Stimulated activated CD8-positive, alpha-beta memory T cell treated with anti-CD3 and anti-CD28 coated beads, Interleukin-12 subunit alpha, Interleukin-12 subunit beta, amount 100 ng/mL, for 24 hours (primary cell): ENCODE results near the gene MYH9.

ENCODE experiments used
- DNase-seq: peaks from one replicate; pipeline ENCODE4 v3.0.0-alpha.2; 2020; ENCODE audit errors: extremely low read depth

MYH9 gene

GRCh38 chr22:36367479-36367878 is 20.3 kb downstream of the MYH9 start:
- DNase-seq: no peak

GRCh38 chr22:36367066-36367465 is 20.7 kb downstream of the MYH9 start:
- DNase-seq: no peak

- DNase-seq: no peak
Measured at GRCh38 chr22:36366291-36366708, 21.5 kb downstream of the MYH9 start.

GRCh38 chr22:36365020-36365411 is 22.8 kb downstream of the MYH9 start:
- no peak for DNase-seq

GRCh38 chr22:36364255-36365019 is 23.3 kb downstream of the MYH9 start:
- DNase-seq: no peak

- DNase-seq: no peak
Measured at GRCh38 chr22:36363349-36363981, 24.3 kb downstream of the MYH9 start.

GRCh38 chr22:36362932-36363331 is 24.8 kb downstream of the MYH9 start:
- no peak for DNase-seq

- no peak for DNase-seq
Measured at GRCh38 chr22:36362075-36362474, 25.7 kb downstream of the MYH9 start.

GRCh38 chr22:36360871-36361383 is 26.8 kb downstream of the MYH9 start:
- DNase-seq: no peak

- DNase-seq: no peak
Measured at GRCh38 chr22:36360011-36360410, 27.8 kb downstream of the MYH9 start.

GRCh38 chr22:36359470-36359996 is 28.2 kb downstream of the MYH9 start:
- DNase-seq: no peak

- no peak for DNase-seq
Measured at GRCh38 chr22:36358533-36359469, 29.0 kb downstream of the MYH9 start.

GRCh38 chr22:36356708-36357624 is 30.8 kb downstream of the MYH9 start:
- no peak for DNase-seq

GRCh38 chr22:36355894-36356293 is 31.9 kb downstream of the MYH9 start:
- no peak for DNase-seq

- no peak for DNase-seq
Measured at GRCh38 chr22:36355362-36355761, 32.4 kb downstream of the MYH9 start.

- no peak for DNase-seq
Measured at GRCh38 chr22:36352803-36353507, 34.8 kb downstream of the MYH9 start.

GRCh38 chr22:36351921-36352802 is 35.6 kb downstream of the MYH9 start:
- no peak for DNase-seq

- no peak for DNase-seq
Measured at GRCh38 chr22:36350751-36351594, 36.8 kb downstream of the MYH9 start.
